HepG2 (cell line): ENCODE measurements around the gene LRIG1. TPM values are rescaled to one million over a fixed set of nuclear protein-coding genes. Genes with fewer than 3 reads are reported as not detected.

Source experiments
- CHD4 ChIP-seq: fragments of 200-600 bp; sonication (generic); IDR thresholded peaks from 2 replicates; pipeline ENCODE4 v1.7.0; 2017; ENCODE audit warnings: mild to moderate bottlenecking, low read length, borderline replicate concordance
- FOXK1 ChIP-seq: sonication (generic); formaldehyde crosslinking; IDR thresholded peaks from 2 replicates; pipeline ENCODE4 v1.4.0; 2020; ENCODE audit warnings: low read depth, missing genetic modification reagents, borderline replicate concordance
- HMGXB3 ChIP-seq: sonication (generic); formaldehyde crosslinking; IDR thresholded peaks from 2 replicates; pipeline ENCODE4 v1.4.0; 2020; ENCODE audit warnings: missing genetic modification reagents, borderline replicate concordance
- KDM3A ChIP-seq: IDR thresholded peaks from 2 replicates; pipeline ENCODE4 v1.6.1; 2018; ENCODE audit warnings: low read depth, missing compliant biosample characterization
- ONECUT2 ChIP-seq: sonication (generic); formaldehyde crosslinking; IDR thresholded peaks from 2 replicates; pipeline ENCODE4 v1.4.0; 2020; ENCODE audit warnings: missing genetic modification reagents
- PHF20 ChIP-seq: sonication (generic); formaldehyde crosslinking; IDR thresholded peaks from 2 replicates; pipeline ENCODE4 v1.5.0; 2020; ENCODE audit warnings: mild to moderate bottlenecking, missing genetic modification reagents
- RELA ChIP-seq: sonication (generic); formaldehyde crosslinking; IDR thresholded peaks from 2 replicates; pipeline ENCODE4 v1.4.0; 2020; ENCODE audit warnings: missing genetic modification reagents
- SATB2 ChIP-seq: sonication (generic); formaldehyde crosslinking; IDR thresholded peaks from 2 replicates; pipeline ENCODE4 v1.5.0; 2020; ENCODE audit warnings: missing genetic modification reagents
- SIN3A ChIP-seq: IDR thresholded peaks from 2 replicates; pipeline ENCODE4 v1.6.1; 2011; ENCODE audit warnings: low read depth, mild to moderate bottlenecking, control low read depth, low read length, borderline replicate concordance
- SKI ChIP-seq: fragments of 450-650 bp; IDR thresholded peaks from one replicate; pipeline ENCODE4 v1.6.1; 2018; ENCODE audit warnings: mild to moderate bottlenecking; ENCODE audit not compliant: partially characterized antibody
- TFE3 ChIP-seq: IDR thresholded peaks from 2 replicates; pipeline ENCODE4 v1.6.1; 2016
- ZNF12 ChIP-seq: sonication (generic); formaldehyde crosslinking; IDR thresholded peaks from 2 replicates; pipeline ENCODE4 v1.5.0; 2020; ENCODE audit warnings: missing genetic modification reagents
- ZNF142 ChIP-seq: sonication (generic); formaldehyde crosslinking; IDR thresholded peaks from 2 replicates; pipeline ENCODE4 v1.4.0; 2020; ENCODE audit warnings: missing genetic modification reagents
- ZNF670 ChIP-seq: sonication (generic); formaldehyde crosslinking; IDR thresholded peaks from 2 replicates; pipeline ENCODE4 v1.8.0; 2022; ENCODE audit warnings: mild to moderate bottlenecking, missing genetic modification reagents, borderline replicate concordance
- ZNF839 ChIP-seq: sonication (generic); formaldehyde crosslinking; IDR thresholded peaks from 2 replicates; pipeline ENCODE4 v1.4.0; 2020; ENCODE audit warnings: missing genetic modification reagents, mild to moderate bottlenecking, borderline replicate concordance
- ZSCAN31 ChIP-seq: sonication (generic); formaldehyde crosslinking; IDR thresholded peaks from 2 replicates; pipeline ENCODE4 v1.5.0; 2020; ENCODE audit warnings: low read depth, mild to moderate bottlenecking, missing genetic modification reagents
- polyA plus RNA-seq, 8 experiments: library from polyadenylated mRNA; depleted of rRNA in 3 of 8; stranded (reverse) in 7 of 8; unstranded in 1 of 8; fragments of >200 nt; fragmentation: Illumina TruSeq in 4 of 8; extraction: Trizol in 4 of 8; gene quantifications; 2 replicates each; pipeline versions ENCODE4 v1.2.1 to v1.2.3, GENCODE V29; 2011 to 2016; ENCODE audit warnings: low read depth in 4 of 8, missing spikeins in 1 of 8, mixed read lengths in 1 of 8; ENCODE audit not compliant: insufficient read depth in 1 of 8
- total RNA-seq, 5 experiments: library from RNA; depleted of rRNA; stranded (reverse); fragments of >200 nt; fragmentation: Illumina TruSeq; extraction: Trizol; gene quantifications; 2 replicates each; pipeline ENCODE4 v1.2.3, GENCODE V29; 2016; ENCODE audit warnings: low read depth in 1 of 5

Gene LRIG1
- total and polyA plus RNA-seq, 2 of the 13 experiments (the other 11 are each of a cell fraction or from before 2014, with no cell fraction given) = 17.8 to 24.8 TPM

GRCh38 chr3:66475386-66476020 lies 25.3 kb downstream of the LRIG1 start (continued):
- TF ChIP-seq HMGXB3 (CRISPR knock-in tag) = no peak
- peak; percentile 70; the same call in 1 of the 2 replicates for TF ChIP-seq ZNF670
- TF ChIP-seq KDM3A (CRISPR knock-in tag) = no peak
- TF ChIP-seq FOXK1 (CRISPR knock-in tag) = 0 out of 2 replicates have a peak, but pooled peaks have one; percentile 12
- no peak for TF ChIP-seq RELA (CRISPR knock-in tag)
- TF ChIP-seq TFE3 (CRISPR knock-in tag) = no peak
- TF ChIP-seq ONECUT2 (CRISPR knock-in tag) = peak; percentile 72; the same call in 1 of the 2 replicates
- no peak for TF ChIP-seq ZSCAN31
- TF ChIP-seq ZNF839 (CRISPR knock-in tag) = no peak
- no peak for TF ChIP-seq ZNF12 (CRISPR knock-in tag)
- no peak for TF ChIP-seq ZNF142 (CRISPR knock-in tag)
- no peak for TF ChIP-seq SKI
- no peak for TF ChIP-seq SATB2 (CRISPR knock-in tag)
- no peak for TF ChIP-seq PHF20
- TF ChIP-seq CHD4 = no peak
- TF ChIP-seq SIN3A = peak; percentile 65; the same call in 1 of the 2 replicates
